Endodermal cell (in vitro differentiated cells): ENCODE results near the gene SEC14L1. TPM values are rescaled to one million over a fixed set of nuclear protein-coding genes. Genes with fewer than 3 reads are reported as not detected.
"Not testable (repeated sequence)": the region's sequence is repeated elsewhere in the genome, so short reads cannot be mapped to it uniquely, and the experiment has no call there.

Experiments
- DNase-seq: peaks from one replicate; pipeline ENCODE4 v3.0.0-alpha.2; 2017
- H3K27ac ChIP-seq: 2 replicates; pipeline ENCODE4 v1.5.1; 2013; ENCODE audit warnings: mild to moderate bottlenecking, low read depth, low read length, moderate library complexity
- H3K27me3 ChIP-seq: 2 replicates; pipeline ENCODE4 v1.6.1; 2013; ENCODE audit warnings: mild to moderate bottlenecking, low read length, moderate library complexity; ENCODE audit not compliant: insufficient read depth, control insufficient read depth, poor library complexity, severe bottlenecking
- H3K36me3 ChIP-seq: 2 replicates; pipeline ENCODE4 v1.7.0; 2013; ENCODE audit warnings: mild to moderate bottlenecking, low read length, moderate library complexity; ENCODE audit not compliant: control insufficient read depth, insufficient read depth
- H3K4me1 ChIP-seq: one replicate; pipeline ENCODE4 v1.7.0; 2013; ENCODE audit warnings: low read length; ENCODE audit not compliant: control insufficient read depth, insufficient read depth
- H3K4me3 ChIP-seq: 2 replicates; pipeline ENCODE4 v1.5.1; 2013; ENCODE audit warnings: mild to moderate bottlenecking, low read length, moderate library complexity
- H3K9ac ChIP-seq: 2 replicates; pipeline ENCODE4 v1.6.1; 2013; ENCODE audit warnings: mild to moderate bottlenecking, low read length, moderate library complexity; ENCODE audit not compliant: poor library complexity, severe bottlenecking; ENCODE audit errors: extremely low read depth
- H3K9me3 ChIP-seq: 2 replicates; pipeline ENCODE4 v1.6.1; 2013; ENCODE audit warnings: mild to moderate bottlenecking, low read length, moderate library complexity; ENCODE audit not compliant: control insufficient read depth
- H3K27ac Mint-ChIP-seq: 2 replicates; pipeline ENCODE4 v1.8.0; 2020; ENCODE audit warnings: mixed read lengths
- H3K27me3 Mint-ChIP-seq: 2 replicates; pipeline ENCODE4 v1.8.0; 2021; ENCODE audit warnings: mild to moderate bottlenecking, mixed read lengths; ENCODE audit not compliant: insufficient read depth
- H3K36me3 Mint-ChIP-seq: 2 replicates; pipeline ENCODE4 v1.8.0; 2020; ENCODE audit warnings: low read depth, mixed read lengths
- H3K4me1 Mint-ChIP-seq: 2 replicates; pipeline ENCODE4 v1.8.0; 2020; ENCODE audit warnings: mixed read lengths
- H3K4me3 Mint-ChIP-seq: 2 replicates; pipeline ENCODE4 v1.8.0; 2020; ENCODE audit warnings: mild to moderate bottlenecking, moderate library complexity, mixed read lengths
- H3K9me3 Mint-ChIP-seq: 2 replicates; pipeline ENCODE4 v1.8.0; 2020; ENCODE audit warnings: mild to moderate bottlenecking, mixed read lengths
- WGBS, 2 experiments: methylation state at CpG; one replicate each; pipeline versions ENCODE4 v1.1.5 to v1.1.7; 2013; ENCODE audit warnings: missing lambda C conversion rate in 2 of 2, mixed read lengths in 1 of 2; ENCODE audit not compliant: insufficient coverage in 1 of 2, insufficient read length in 1 of 2; 5-methylcytosine and 5-hydroxymethylcytosine counted together
- total RNA-seq, 2 donors: library from RNA; stranded (reverse); fragmentation: NEBNext Ultra II Directional in 1 of 2; extraction: Animal tissue kit (Norgen Biotek cat#: 25700) in 1 of 2; gene quantifications; 2 replicates in 1 of 2; 3 replicates in 1 of 2; pipeline ENCODE4 v1.2.1, GENCODE V29; 2021
- TF ChIP-seq, protein P1 (sequence below): fragments of 200-600 bp; sonication (generic); conservative IDR thresholded peaks from 2 replicates; pipeline ENCODE4 v1.5.0; 2021; ENCODE audit warnings: antibody characterized with exemption, mild to moderate bottlenecking

Gene SEC14L1
- total RNA-seq, 2 donors from 2014 or later: 77.0 to 87.4 TPM

DNA sequence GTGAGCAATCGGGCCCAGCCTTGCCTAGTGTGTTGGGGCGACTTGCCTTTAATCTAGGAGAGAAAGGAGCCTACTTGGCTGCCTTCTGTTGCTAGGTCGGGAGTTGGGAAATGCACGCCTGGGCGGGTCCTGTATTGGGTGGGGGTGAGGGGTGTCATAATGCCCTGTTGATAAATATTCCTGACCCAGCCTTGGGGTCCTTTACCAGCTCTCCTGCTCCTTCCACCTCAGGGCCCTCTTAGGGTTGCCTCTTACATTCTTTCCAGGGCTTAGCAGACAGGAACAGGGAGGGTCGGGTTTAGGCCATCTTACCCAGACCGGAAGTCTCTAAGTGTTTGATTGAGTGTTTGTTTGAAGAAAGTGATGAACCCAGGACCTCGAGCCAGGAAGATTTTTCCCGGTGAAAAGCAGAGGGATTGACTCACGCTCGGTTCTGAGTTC is 112.9 kb downstream of the SEC14L1 start:
- TF ChIP-seq, protein P1, sequence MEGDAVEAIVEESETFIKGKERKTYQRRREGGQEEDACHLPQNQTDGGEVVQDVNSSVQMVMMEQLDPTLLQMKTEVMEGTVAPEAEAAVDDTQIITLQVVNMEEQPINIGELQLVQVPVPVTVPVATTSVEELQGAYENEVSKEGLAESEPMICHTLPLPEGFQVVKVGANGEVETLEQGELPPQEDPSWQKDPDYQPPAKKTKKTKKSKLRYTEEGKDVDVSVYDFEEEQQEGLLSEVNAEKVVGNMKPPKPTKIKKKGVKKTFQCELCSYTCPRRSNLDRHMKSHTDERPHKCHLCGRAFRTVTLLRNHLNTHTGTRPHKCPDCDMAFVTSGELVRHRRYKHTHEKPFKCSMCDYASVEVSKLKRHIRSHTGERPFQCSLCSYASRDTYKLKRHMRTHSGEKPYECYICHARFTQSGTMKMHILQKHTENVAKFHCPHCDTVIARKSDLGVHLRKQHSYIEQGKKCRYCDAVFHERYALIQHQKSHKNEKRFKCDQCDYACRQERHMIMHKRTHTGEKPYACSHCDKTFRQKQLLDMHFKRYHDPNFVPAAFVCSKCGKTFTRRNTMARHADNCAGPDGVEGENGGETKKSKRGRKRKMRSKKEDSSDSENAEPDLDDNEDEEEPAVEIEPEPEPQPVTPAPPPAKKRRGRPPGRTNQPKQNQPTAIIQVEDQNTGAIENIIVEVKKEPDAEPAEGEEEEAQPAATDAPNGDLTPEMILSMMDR: no peak
- Histone ChIP-seq H3K27ac (no peak overlapping the region), H3K4me1 (no peaks in the 10 kb centered on the region), H3K4me3 (no peak overlapping the region), H3K9ac (no peak overlapping the region), H3K27me3 (no peaks in the 10 kb centered on the region), H3K36me3 (no peaks in the 10 kb centered on the region), H3K9me3 (no peaks in the 10 kb centered on the region)
- DNase-seq: peak; percentile 60
- Mint-ChIP-seq H3K27me3 (peaks cover 11% of the 10 kb centered on the region), H3K36me3 (no peaks in the 10 kb centered on the region), H3K27ac (peak overlapping the region; percentile 30), H3K4me1 (peaks cover 6% of the 10 kb centered on the region), H3K9me3 (no peaks in the 10 kb centered on the region), H3K4me3 (no peak overlapping the region)
- WGBS, 2 experiments: 75 to 83% methylated on average over 6 to 11 of the region's 11 CpGs

DNA sequence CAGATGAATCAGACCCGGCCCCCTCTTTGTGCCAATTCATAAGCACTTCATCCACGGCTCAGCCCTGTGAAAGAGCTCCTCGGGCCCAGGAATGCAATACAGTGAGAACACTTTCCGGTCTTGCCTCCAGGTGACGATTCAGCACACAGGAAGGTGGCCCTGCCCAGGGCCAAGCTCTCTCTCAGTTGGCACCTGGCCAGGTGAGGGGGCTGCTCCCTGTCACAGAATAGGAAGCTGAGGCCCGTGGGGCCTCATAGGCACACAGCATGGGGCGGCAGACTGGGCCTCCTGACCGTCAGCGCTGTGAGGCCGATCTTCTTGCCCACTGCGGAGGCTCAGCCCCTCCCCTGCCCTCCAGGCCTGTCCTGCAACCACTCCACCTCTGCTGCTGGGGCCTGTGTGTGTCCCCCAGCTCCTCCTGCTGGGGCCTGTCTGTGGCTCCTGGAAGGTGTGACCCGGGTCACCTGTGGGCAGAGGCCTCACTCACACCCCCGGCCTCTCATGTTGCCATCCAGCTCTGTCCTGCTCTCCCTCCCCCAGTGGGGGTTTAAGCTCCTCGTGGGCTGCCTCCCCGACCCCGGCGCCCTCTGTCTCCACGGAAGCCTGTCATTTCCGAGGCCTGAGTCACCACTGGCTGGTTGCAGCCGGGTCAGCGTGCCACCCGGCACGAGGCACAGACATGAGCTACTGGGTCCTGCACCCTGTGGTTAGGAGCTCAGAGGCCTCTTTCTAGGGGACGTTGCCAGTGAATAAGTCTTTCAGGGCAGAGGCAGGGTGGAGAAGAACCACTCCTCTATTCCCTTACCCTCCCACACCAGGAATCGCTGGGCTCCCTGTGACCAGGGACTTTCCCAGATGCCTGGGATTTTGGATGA is 114.4 kb downstream of the SEC14L1 start:
- Mint-ChIP-seq H3K9me3 (no peaks in the 10 kb centered on the region), H3K27ac (no peak overlapping the region), H3K36me3 (no peaks in the 10 kb centered on the region), H3K4me3 (no peak overlapping the region), H3K27me3 (no peaks in the 10 kb centered on the region), H3K4me1 (peaks cover 6% of the 10 kb centered on the region)
- peak; percentile 83 for DNase-seq
- no peak overlapping the region for H3K9ac ChIP-seq
- H3K27ac ChIP-seq: no peak overlapping the region
- no peaks in the 10 kb centered on the region for H3K9me3 ChIP-seq
- no peaks in the 10 kb centered on the region for H3K4me1 ChIP-seq
- H3K4me3 ChIP-seq: no peak overlapping the region
- 53 to 76% methylated on average over 18 to 25 of the region's 25 CpGs for WGBS, 2 experiments
- no peaks in the 10 kb centered on the region for H3K36me3 ChIP-seq
- H3K27me3 ChIP-seq: no peaks in the 10 kb centered on the region
- TF ChIP-seq, protein P1: peak; percentile 22

DNA sequence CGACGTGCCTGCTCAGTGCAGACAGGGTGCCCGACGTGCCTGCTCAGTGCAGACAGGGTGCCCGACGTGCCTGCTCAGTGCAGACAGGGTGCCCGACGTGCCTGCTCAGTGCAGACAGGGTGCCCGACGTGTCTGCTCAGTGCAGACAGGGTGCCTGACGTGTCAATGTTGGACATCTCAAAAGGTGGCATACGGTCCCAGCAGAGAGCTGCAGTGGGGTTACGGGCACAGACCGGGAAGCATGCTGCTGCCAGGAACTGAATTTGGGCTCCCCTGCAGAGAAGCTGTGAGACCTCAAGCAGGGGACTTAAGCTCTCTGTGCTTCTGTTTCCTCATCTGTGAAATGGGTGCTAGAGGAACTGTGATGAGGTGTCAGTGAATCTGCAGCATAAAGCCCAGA is 115.2 kb downstream of the SEC14L1 start:
- not testable (repeated sequence) for H3K9ac ChIP-seq, H3K4me3 Mint-ChIP-seq, H3K27ac ChIP-seq, H3K36me3 ChIP-seq, H3K9me3 Mint-ChIP-seq, H3K27me3 ChIP-seq, H3K9me3 ChIP-seq, H3K36me3 Mint-ChIP-seq, DNase-seq, H3K4me3 ChIP-seq, H3K4me1 ChIP-seq, H3K27me3 Mint-ChIP-seq, H3K4me1 Mint-ChIP-seq, H3K27ac Mint-ChIP-seq
- 92 to 96% methylated on average over 4 to 12 of the region's 14 CpGs for WGBS, 2 experiments
